ENCODE data around the gene CARD11.

Gene CARD11

GRCh38 chr7:2996141-2996540, 47.5 kb downstream of the CARD11 start:
- Histone ChIP-seq H3K4me3 (ENCODE audit: low read depth, low read length) (no peak overlapping the region), H3K27me3 (ENCODE audit: control insufficient read depth, insufficient read depth, low read length) (no peaks in the 10 kb centered on the region), H3K9me3 (ENCODE audit: control insufficient read depth, insufficient read depth, low read length) (no peaks in the 10 kb centered on the region), H3K4me1 (ENCODE audit: control insufficient read depth, insufficient read depth, low read length) (no peaks in the 10 kb centered on the region), H3K36me3 (ENCODE audit: control insufficient read depth, insufficient read depth, low read length) (no peaks in the 10 kb centered on the region), H3K9ac (ENCODE audit: low read depth, low read length) (no peak overlapping the region)

- H3K27me3 ChIP-seq (ENCODE audit: control insufficient read depth, insufficient read depth, low read length): no peaks in the 10 kb centered on the region
- H3K9me3 ChIP-seq (ENCODE audit: control insufficient read depth, insufficient read depth, low read length): no peaks in the 10 kb centered on the region
- no peaks in the 10 kb centered on the region for H3K4me1 ChIP-seq (ENCODE audit: control insufficient read depth, insufficient read depth, low read length)
- H3K4me3 ChIP-seq (ENCODE audit: low read depth, low read length): no peak overlapping the region
- no peaks in the 10 kb centered on the region for H3K36me3 ChIP-seq (ENCODE audit: control insufficient read depth, insufficient read depth, low read length)
- no peak overlapping the region for H3K9ac ChIP-seq (ENCODE audit: low read depth, low read length)
These were observed 49.8 kb downstream of the CARD11 start for GRCh38 chr7:2993868-2994267.

GRCh38 chr7:2993396-2993795, 50.3 kb downstream of the CARD11 start:
- Histone ChIP-seq H3K4me3 (ENCODE audit: low read depth, low read length) (no peak overlapping the region), H3K9ac (ENCODE audit: low read depth, low read length) (no peak overlapping the region), H3K27me3 (ENCODE audit: control insufficient read depth, insufficient read depth, low read length) (no peaks in the 10 kb centered on the region), H3K9me3 (ENCODE audit: control insufficient read depth, insufficient read depth, low read length) (no peaks in the 10 kb centered on the region), H3K36me3 (ENCODE audit: control insufficient read depth, insufficient read depth, low read length) (no peaks in the 10 kb centered on the region), H3K4me1 (ENCODE audit: control insufficient read depth, insufficient read depth, low read length) (no peaks in the 10 kb centered on the region)

GRCh38 chr7:2990949-2991470, 52.7 kb downstream of the CARD11 start:
- no peaks in the 10 kb centered on the region for H3K36me3 ChIP-seq (ENCODE audit: control insufficient read depth, insufficient read depth, low read length)
- H3K27me3 ChIP-seq (ENCODE audit: control insufficient read depth, insufficient read depth, low read length): no peaks in the 10 kb centered on the region
- no peak overlapping the region for H3K9ac ChIP-seq (ENCODE audit: low read depth, low read length)
- H3K4me3 ChIP-seq (ENCODE audit: low read depth, low read length): no peak overlapping the region
- H3K4me1 ChIP-seq (ENCODE audit: control insufficient read depth, insufficient read depth, low read length): no peaks in the 10 kb centered on the region
- no peaks in the 10 kb centered on the region for H3K9me3 ChIP-seq (ENCODE audit: control insufficient read depth, insufficient read depth, low read length)

- no peaks in the 10 kb centered on the region for H3K4me1 ChIP-seq (ENCODE audit: control insufficient read depth, insufficient read depth, low read length)
- H3K27me3 ChIP-seq (ENCODE audit: control insufficient read depth, insufficient read depth, low read length): no peaks in the 10 kb centered on the region
- no peak overlapping the region for H3K9ac ChIP-seq (ENCODE audit: low read depth, low read length)
- H3K36me3 ChIP-seq (ENCODE audit: control insufficient read depth, insufficient read depth, low read length): no peaks in the 10 kb centered on the region
- H3K4me3 ChIP-seq (ENCODE audit: low read depth, low read length): no peak overlapping the region
- H3K9me3 ChIP-seq (ENCODE audit: control insufficient read depth, insufficient read depth, low read length): no peaks in the 10 kb centered on the region
These were observed 57.1 kb downstream of the CARD11 start for GRCh38 chr7:2986561-2986960.

GRCh38 chr7:2985866-2986265, 57.8 kb downstream of the CARD11 start:
- no peaks in the 10 kb centered on the region for H3K27me3 ChIP-seq (ENCODE audit: control insufficient read depth, insufficient read depth, low read length)
- no peaks in the 10 kb centered on the region for H3K4me1 ChIP-seq (ENCODE audit: control insufficient read depth, insufficient read depth, low read length)
- H3K9me3 ChIP-seq (ENCODE audit: control insufficient read depth, insufficient read depth, low read length): no peaks in the 10 kb centered on the region
- no peaks in the 10 kb centered on the region for H3K36me3 ChIP-seq (ENCODE audit: control insufficient read depth, insufficient read depth, low read length)
- H3K4me3 ChIP-seq (ENCODE audit: low read depth, low read length): no peak overlapping the region
- no peak overlapping the region for H3K9ac ChIP-seq (ENCODE audit: low read depth, low read length)

- Histone ChIP-seq H3K4me1 (ENCODE audit: control insufficient read depth, insufficient read depth, low read length) (peaks cover 7% of the 10 kb centered on the region), H3K36me3 (ENCODE audit: control insufficient read depth, insufficient read depth, low read length) (no peaks in the 10 kb centered on the region), H3K4me3 (ENCODE audit: low read depth, low read length) (no peak overlapping the region), H3K27me3 (ENCODE audit: control insufficient read depth, insufficient read depth, low read length) (no peaks in the 10 kb centered on the region), H3K9me3 (ENCODE audit: control insufficient read depth, insufficient read depth, low read length) (no peaks in the 10 kb centered on the region), H3K9ac (ENCODE audit: low read depth, low read length) (no peak overlapping the region)
These were observed 59.6 kb downstream of the CARD11 start for GRCh38 chr7:2984091-2984490.

GRCh38 chr7:2983586-2983985, 60.1 kb downstream of the CARD11 start:
- Histone ChIP-seq H3K9me3 (ENCODE audit: control insufficient read depth, insufficient read depth, low read length) (no peaks in the 10 kb centered on the region), H3K36me3 (ENCODE audit: control insufficient read depth, insufficient read depth, low read length) (no peaks in the 10 kb centered on the region), H3K27me3 (ENCODE audit: control insufficient read depth, insufficient read depth, low read length) (no peaks in the 10 kb centered on the region), H3K4me3 (ENCODE audit: low read depth, low read length) (no peak overlapping the region), H3K4me1 (ENCODE audit: control insufficient read depth, insufficient read depth, low read length) (peaks cover 13% of the 10 kb centered on the region), H3K9ac (ENCODE audit: low read depth, low read length) (no peak overlapping the region)

GRCh38 chr7:2982831-2983230, 60.8 kb downstream of the CARD11 start:
- Histone ChIP-seq H3K4me3 (ENCODE audit: low read depth, low read length) (no peak overlapping the region), H3K4me1 (ENCODE audit: control insufficient read depth, insufficient read depth, low read length) (peaks cover 13% of the 10 kb centered on the region), H3K36me3 (ENCODE audit: control insufficient read depth, insufficient read depth, low read length) (no peaks in the 10 kb centered on the region), H3K9ac (ENCODE audit: low read depth, low read length) (no peak overlapping the region), H3K27me3 (ENCODE audit: control insufficient read depth, insufficient read depth, low read length) (no peaks in the 10 kb centered on the region), H3K9me3 (ENCODE audit: control insufficient read depth, insufficient read depth, low read length) (no peaks in the 10 kb centered on the region)

GRCh38 chr7:2982401-2982800, 61.3 kb downstream of the CARD11 start:
- no peaks in the 10 kb centered on the region for H3K36me3 ChIP-seq (ENCODE audit: control insufficient read depth, insufficient read depth, low read length)
- no peaks in the 10 kb centered on the region for H3K27me3 ChIP-seq (ENCODE audit: control insufficient read depth, insufficient read depth, low read length)
- H3K4me3 ChIP-seq (ENCODE audit: low read depth, low read length): no peak overlapping the region
- H3K4me1 ChIP-seq (ENCODE audit: control insufficient read depth, insufficient read depth, low read length): peaks cover 13% of the 10 kb centered on the region
- no peak overlapping the region for H3K9ac ChIP-seq (ENCODE audit: low read depth, low read length)
- no peaks in the 10 kb centered on the region for H3K9me3 ChIP-seq (ENCODE audit: control insufficient read depth, insufficient read depth, low read length)

GRCh38 chr7:2981103-2981480, 62.6 kb downstream of the CARD11 start:
- no peaks in the 10 kb centered on the region for H3K9me3 ChIP-seq (ENCODE audit: control insufficient read depth, insufficient read depth, low read length)
- H3K36me3 ChIP-seq (ENCODE audit: control insufficient read depth, insufficient read depth, low read length): no peaks in the 10 kb centered on the region
- H3K27me3 ChIP-seq (ENCODE audit: control insufficient read depth, insufficient read depth, low read length): no peaks in the 10 kb centered on the region
- peaks cover 13% of the 10 kb centered on the region for H3K4me1 ChIP-seq (ENCODE audit: control insufficient read depth, insufficient read depth, low read length)
- H3K4me3 ChIP-seq (ENCODE audit: low read depth, low read length): no peak overlapping the region
- peak overlapping the region; percentile 12 for H3K9ac ChIP-seq (ENCODE audit: low read depth, low read length)

GRCh38 chr7:2980401-2981102, 63.1 kb downstream of the CARD11 start:
- Histone ChIP-seq H3K9ac (ENCODE audit: low read depth, low read length) (peak overlapping the region; percentile 12), H3K27me3 (ENCODE audit: control insufficient read depth, insufficient read depth, low read length) (no peaks in the 10 kb centered on the region), H3K4me3 (ENCODE audit: low read depth, low read length) (no peak overlapping the region), H3K4me1 (ENCODE audit: control insufficient read depth, insufficient read depth, low read length) (peaks cover 13% of the 10 kb centered on the region), H3K36me3 (ENCODE audit: control insufficient read depth, insufficient read depth, low read length) (no peaks in the 10 kb centered on the region), H3K9me3 (ENCODE audit: control insufficient read depth, insufficient read depth, low read length) (no peaks in the 10 kb centered on the region)
